ENCODE data around the gene PARL.
A peak's percentile ranks its signal among the peaks of the same experiment; 100 is the strongest.

PARL gene, protein sequence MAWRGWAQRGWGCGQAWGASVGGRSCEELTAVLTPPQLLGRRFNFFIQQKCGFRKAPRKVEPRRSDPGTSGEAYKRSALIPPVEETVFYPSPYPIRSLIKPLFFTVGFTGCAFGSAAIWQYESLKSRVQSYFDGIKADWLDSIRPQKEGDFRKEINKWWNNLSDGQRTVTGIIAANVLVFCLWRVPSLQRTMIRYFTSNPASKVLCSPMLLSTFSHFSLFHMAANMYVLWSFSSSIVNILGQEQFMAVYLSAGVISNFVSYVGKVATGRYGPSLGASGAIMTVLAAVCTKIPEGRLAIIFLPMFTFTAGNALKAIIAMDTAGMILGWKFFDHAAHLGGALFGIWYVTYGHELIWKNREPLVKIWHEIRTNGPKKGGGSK

DNA sequence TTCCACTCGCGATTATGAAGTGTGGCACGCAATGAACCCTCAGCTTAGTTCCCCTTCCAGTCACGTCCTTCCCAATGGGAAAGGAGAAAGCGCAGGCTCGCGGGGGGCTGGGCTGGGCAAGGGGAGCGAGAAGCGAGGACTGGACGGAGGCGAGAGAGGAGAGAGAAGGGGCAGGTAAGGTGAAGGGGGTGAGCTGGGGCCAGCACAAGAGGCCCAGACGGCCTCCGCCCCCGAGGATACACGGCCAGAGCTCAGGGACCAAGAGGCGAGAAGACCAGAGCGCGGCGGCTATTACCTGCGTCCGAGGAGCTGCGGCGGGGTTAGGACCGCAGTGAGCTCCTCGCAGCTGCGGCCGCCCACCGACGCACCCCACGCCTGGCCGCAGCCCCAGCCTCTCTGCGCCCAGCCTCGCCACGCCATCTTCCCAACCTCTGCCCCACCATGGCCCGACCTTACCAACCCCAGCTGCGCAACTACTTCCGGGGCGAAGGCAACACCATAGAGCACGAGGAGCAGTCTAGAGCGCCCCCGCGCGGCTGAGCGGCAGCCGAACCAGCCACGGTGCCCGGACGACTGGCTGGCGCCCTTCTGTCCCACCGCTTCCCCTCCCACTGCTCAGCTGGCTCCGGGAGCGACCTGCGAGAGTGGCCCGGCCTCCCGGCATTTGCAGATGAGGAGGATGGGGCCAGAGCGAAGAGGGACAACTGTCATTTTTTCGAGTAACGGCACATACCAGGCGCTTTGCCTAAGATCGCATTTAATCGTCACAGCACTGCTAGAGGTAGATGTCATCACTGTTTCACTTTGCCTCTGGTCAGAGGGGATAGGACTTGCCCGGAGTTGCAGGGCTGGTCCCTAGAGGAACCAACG, at the start of gene PARL:
Gene PARL, minus strand, starts transcription at position 454 of the 870 bp plus-strand sequence. Its CDS starts 34 bp downstream, at position 420.
- H3K27me3 ChIP-seq, result no peaks in the 10 kb centered on the region
- peaks cover 0 to 25% (median 18%) of the 10 kb centered on the region in 4 donors for H3K4me1 ChIP-seq
- intact Hi-C loops (cut with DNase I; ENCODE audit: low total_unique reads), result no loop called here
- peak within 1 kb of the TSS; percentile 92 to 95 for H3K4me3 ChIP-seq
- H3K27ac ChIP-seq, result peak within 1 kb of the TSS; percentile 80 to 83
- H3K36me3 ChIP-seq, result no peaks in the 10 kb centered on the region
- DNase-seq, result peak; percentile 97
- H3K9me3 ChIP-seq, result no peaks in the 10 kb centered on the region
- TF ChIP-seq, protein P1, sequence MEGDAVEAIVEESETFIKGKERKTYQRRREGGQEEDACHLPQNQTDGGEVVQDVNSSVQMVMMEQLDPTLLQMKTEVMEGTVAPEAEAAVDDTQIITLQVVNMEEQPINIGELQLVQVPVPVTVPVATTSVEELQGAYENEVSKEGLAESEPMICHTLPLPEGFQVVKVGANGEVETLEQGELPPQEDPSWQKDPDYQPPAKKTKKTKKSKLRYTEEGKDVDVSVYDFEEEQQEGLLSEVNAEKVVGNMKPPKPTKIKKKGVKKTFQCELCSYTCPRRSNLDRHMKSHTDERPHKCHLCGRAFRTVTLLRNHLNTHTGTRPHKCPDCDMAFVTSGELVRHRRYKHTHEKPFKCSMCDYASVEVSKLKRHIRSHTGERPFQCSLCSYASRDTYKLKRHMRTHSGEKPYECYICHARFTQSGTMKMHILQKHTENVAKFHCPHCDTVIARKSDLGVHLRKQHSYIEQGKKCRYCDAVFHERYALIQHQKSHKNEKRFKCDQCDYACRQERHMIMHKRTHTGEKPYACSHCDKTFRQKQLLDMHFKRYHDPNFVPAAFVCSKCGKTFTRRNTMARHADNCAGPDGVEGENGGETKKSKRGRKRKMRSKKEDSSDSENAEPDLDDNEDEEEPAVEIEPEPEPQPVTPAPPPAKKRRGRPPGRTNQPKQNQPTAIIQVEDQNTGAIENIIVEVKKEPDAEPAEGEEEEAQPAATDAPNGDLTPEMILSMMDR (IDR thresholded peaks at IDR 0.05), result peak; percentile 88 to 93

DNA sequence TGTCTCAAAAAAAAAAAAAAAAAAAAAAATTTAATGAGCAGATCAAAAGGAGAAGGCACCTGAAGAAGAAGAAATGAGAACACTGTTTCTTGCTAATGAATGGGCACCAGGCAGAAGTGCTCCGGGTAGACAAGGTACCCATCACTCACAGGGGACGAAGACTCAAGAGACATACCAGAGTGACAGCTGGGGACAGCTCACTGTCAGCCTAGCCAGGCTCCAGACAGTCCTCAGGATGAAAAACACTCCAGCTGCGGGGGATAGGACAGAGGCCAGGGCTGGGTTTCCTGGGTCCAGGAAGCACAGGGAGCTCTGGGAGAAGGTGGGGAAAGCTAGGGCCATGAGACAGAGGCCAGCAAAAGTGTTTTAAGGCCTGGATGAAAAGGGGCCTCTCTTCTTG, 48.5 kb upstream of the PARL start:
- Histone ChIP-seq H3K9me3 (no peaks in the 10 kb centered on the region), H3K27me3 (no peaks in the 10 kb centered on the region), H3K4me1 (no peaks in the 10 kb centered on the region), H3K4me3 (no peak overlapping the region), H3K36me3 (peaks cover 33 to 80% (median 37%) of the 10 kb centered on the region in 3 donors), H3K27ac (no peak overlapping the region)
- TF ChIP-seq, protein P1 (IDR thresholded peaks at IDR 0.05), result no peak
- intact Hi-C loops (cut with DNase I; ENCODE audit: low total_unique reads), result no loop called here
- no peak for DNase-seq

DNA sequence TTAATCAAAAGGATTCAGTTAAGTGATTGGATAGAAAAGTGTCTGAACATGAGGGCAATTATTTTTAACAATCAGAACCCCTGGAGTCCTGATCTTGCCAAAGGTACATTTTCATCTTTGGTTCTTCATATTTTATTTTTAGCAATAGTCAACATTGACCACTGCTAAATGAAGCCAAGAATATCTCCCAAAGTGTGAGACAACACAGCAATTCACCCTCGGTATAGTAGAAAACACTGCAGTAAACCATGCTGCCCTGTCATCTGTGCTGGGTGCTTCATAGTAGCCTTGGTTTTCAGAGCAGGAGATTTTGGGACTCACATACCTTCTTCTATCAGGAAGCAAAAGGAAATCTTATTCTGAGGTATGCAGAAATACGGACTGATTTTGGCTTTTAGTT, 47.2 kb upstream of the PARL start:
- Histone ChIP-seq H3K4me1 (no peaks in the 10 kb centered on the region), H3K27me3 (no peaks in the 10 kb centered on the region), H3K4me3 (no peak overlapping the region), H3K36me3 (peaks cover 33 to 80% (median 37%) of the 10 kb centered on the region in 3 donors), H3K27ac (no peak overlapping the region), H3K9me3 (no peaks in the 10 kb centered on the region)
- DNase-seq, result no peak
- intact Hi-C loops (cut with DNase I; ENCODE audit: low total_unique reads), result no loop called here
- TF ChIP-seq, protein P1 (IDR thresholded peaks at IDR 0.05), result no peak

DNA sequence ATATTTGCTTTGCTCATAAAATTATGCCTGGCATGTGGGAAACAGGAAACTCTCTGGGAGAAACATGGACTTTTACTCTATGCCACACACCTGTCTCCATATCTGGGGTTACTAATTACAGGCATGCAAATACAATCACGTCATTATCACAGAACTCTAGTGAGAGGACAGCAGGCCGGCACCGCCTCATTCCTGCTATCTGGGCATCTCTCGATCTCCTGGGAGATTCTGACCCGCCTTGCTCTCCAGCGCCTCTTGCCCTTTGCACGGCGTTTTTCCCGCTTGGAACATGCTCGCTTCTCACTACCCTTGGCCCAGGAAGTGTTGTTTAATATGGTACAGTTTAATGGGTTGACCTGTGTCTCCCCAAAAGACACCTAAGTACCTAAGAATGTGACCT, 45.4 kb upstream of the PARL start:
- peaks cover 44 to 80% (median 44%) of the 10 kb centered on the region in 3 donors for H3K36me3 ChIP-seq
- no peaks in the 10 kb centered on the region for H3K27me3 ChIP-seq
- intact Hi-C loops (cut with DNase I; ENCODE audit: low total_unique reads), result no loop called here
- H3K4me1 ChIP-seq, result no peaks in the 10 kb centered on the region
- no peak overlapping the region for H3K4me3 ChIP-seq
- DNase-seq, result no peak
- TF ChIP-seq, protein P1 (IDR thresholded peaks at IDR 0.05), result no peak
- H3K27ac ChIP-seq, result no peak overlapping the region
- H3K9me3 ChIP-seq, result no peaks in the 10 kb centered on the region

DNA sequence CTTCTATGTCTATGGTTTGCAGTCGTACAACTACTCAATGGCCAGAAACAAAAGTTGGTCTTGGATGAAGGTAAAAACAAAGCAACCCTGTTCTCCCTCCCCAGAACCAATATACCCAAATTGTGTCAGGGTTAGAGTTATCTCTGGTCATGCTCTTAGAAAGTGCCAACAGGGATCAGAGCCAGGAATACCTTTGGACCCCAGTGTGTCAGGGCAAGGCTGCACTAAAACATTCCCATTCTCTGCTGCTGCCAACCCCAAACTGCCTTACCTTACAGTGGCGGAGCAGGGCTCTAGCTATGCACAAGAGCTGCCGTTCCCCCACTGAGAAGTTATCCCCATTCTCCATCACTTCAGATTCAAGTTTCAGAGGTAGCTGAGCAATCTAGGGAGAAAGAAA, 42.4 kb upstream of the PARL start:
- H3K27ac ChIP-seq, result no peak overlapping the region
- TF ChIP-seq, protein P1 (IDR thresholded peaks at IDR 0.05), result no peak

More for the DNA sequence above, 42.4 kb upstream of the PARL start:
- Histone ChIP-seq H3K9me3 (no peaks in the 10 kb centered on the region), H3K4me3 (no peak overlapping the region), H3K4me1 (no peaks in the 10 kb centered on the region), H3K36me3 (peaks cover 60 to 80% (median 68%) of the 10 kb centered on the region in 3 donors), H3K27me3 (no peaks in the 10 kb centered on the region)
- intact Hi-C loops (cut with DNase I; ENCODE audit: low total_unique reads), result no loop called here
- DNase-seq, result no peak

Measured in tibial artery (tissue), 4 donors.